ENCODE data around the gene PRPF40A.

The PRPF40A gene

DNA sequence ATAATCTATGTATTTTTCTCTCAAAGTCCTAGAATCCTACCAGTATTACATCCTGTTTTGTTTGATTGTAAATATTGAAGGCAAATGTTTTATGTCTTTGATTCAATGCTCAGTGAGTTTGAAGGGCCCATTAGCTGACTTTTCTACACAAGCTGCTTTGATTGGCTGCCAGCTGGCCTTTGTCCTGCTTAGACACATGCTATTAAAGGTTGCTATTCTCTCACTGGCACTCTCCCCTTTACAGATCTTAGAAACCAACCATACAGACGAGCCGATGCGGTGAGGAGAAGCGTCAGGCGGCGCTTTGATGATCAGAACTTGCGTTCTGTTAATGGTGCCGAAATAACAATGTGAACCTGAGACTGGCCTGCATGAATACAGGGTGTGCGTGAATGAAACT, 69.7 kb downstream of the PRPF40A start:
- TF ChIP-seq, protein P1, sequence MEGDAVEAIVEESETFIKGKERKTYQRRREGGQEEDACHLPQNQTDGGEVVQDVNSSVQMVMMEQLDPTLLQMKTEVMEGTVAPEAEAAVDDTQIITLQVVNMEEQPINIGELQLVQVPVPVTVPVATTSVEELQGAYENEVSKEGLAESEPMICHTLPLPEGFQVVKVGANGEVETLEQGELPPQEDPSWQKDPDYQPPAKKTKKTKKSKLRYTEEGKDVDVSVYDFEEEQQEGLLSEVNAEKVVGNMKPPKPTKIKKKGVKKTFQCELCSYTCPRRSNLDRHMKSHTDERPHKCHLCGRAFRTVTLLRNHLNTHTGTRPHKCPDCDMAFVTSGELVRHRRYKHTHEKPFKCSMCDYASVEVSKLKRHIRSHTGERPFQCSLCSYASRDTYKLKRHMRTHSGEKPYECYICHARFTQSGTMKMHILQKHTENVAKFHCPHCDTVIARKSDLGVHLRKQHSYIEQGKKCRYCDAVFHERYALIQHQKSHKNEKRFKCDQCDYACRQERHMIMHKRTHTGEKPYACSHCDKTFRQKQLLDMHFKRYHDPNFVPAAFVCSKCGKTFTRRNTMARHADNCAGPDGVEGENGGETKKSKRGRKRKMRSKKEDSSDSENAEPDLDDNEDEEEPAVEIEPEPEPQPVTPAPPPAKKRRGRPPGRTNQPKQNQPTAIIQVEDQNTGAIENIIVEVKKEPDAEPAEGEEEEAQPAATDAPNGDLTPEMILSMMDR (conservative IDR thresholded peaks at IDR 0.05; ENCODE audit: low read length): no peak
- TF ChIP-seq EZH2phosphoT487 (IDR thresholded peaks at IDR 0.05; ENCODE audit: borderline replicate concordance): no peak
- Histone ChIP-seq H3K36me3 (ENCODE audit: insufficient read depth, low read length) (peaks cover 6% of the 10 kb centered on the region; the same call in 1 of the 2 replicates), H3K4me3 (ENCODE audit: low read length, poor library complexity, severe bottlenecking) (no peak overlapping the region), H2AFZ (ENCODE audit: low read length) (no peak overlapping the region), H3K9me3 (ENCODE audit: insufficient read depth, low read depth, low read length) (no peaks in the 10 kb centered on the region), H3K27me3 (ENCODE audit: insufficient read depth, low read length, poor library complexity, severe bottlenecking) (no peaks in the 10 kb centered on the region), H3K9me2 (replicated peaks; ENCODE audit: low read depth, low read length) (no peaks in the 10 kb centered on the region), H4K20me1 (ENCODE audit: insufficient read depth, low read length, poor library complexity, severe bottlenecking) (no peaks in the 10 kb centered on the region), H3K4me1 (ENCODE audit: insufficient read depth, low read length, poor library complexity, severe bottlenecking) (no peaks in the 10 kb centered on the region), H3K79me2 (ENCODE audit: insufficient read depth, low read length) (no peaks in the 10 kb centered on the region), H3F3A (ENCODE audit: low read depth) (no peaks in the 10 kb centered on the region), H3K9ac (ENCODE audit: low read depth, low read length, poor library complexity, severe bottlenecking) (no peak overlapping the region), H3K4me2 (ENCODE audit: low read depth, low read length, poor library complexity, severe bottlenecking) (no peak overlapping the region)

DNA sequence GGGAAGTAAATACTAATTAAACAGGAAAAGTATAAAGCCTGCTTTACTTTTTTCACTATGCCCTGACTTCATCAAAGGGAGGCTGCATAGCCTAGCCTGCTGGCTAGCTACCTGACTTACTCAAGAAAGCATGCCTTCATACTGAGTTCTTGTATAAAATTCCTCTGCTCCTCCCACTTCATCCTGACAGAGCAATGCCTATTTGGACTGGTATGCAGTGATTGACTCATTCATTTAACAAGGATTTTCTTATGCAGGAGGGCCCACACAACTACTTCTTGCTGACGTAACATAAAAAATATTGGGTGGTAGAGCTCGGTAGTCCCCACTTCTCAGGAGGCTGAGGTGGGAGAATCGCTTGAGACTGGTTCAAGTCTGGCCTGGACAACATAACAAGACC, 70.5 kb downstream of the PRPF40A start:
- Histone ChIP-seq H2AFZ (ENCODE audit: low read length) (no peak overlapping the region), H3K79me2 (ENCODE audit: insufficient read depth, low read length) (no peaks in the 10 kb centered on the region), H3K27me3 (ENCODE audit: insufficient read depth, low read length, poor library complexity, severe bottlenecking) (no peaks in the 10 kb centered on the region), H4K20me1 (ENCODE audit: insufficient read depth, low read length, poor library complexity, severe bottlenecking) (no peaks in the 10 kb centered on the region), H3K9me3 (ENCODE audit: insufficient read depth, low read depth, low read length) (no peaks in the 10 kb centered on the region), H3K36me3 (ENCODE audit: insufficient read depth, low read length) (no peaks in the 10 kb centered on the region), H3K4me3 (ENCODE audit: low read length, poor library complexity, severe bottlenecking) (no peak overlapping the region), H3K4me1 (ENCODE audit: insufficient read depth, low read length, poor library complexity, severe bottlenecking) (no peaks in the 10 kb centered on the region), H3F3A (ENCODE audit: low read depth) (no peaks in the 10 kb centered on the region), H3K9me2 (replicated peaks; ENCODE audit: low read depth, low read length) (no peaks in the 10 kb centered on the region), H3K4me2 (ENCODE audit: low read depth, low read length, poor library complexity, severe bottlenecking) (no peak overlapping the region), H3K9ac (ENCODE audit: low read depth, low read length, poor library complexity, severe bottlenecking) (no peak overlapping the region)
- TF ChIP-seq, protein P1 (conservative IDR thresholded peaks at IDR 0.05; ENCODE audit: low read length): no peak
- no peak for TF ChIP-seq EZH2phosphoT487 (IDR thresholded peaks at IDR 0.05; ENCODE audit: borderline replicate concordance)

DNA sequence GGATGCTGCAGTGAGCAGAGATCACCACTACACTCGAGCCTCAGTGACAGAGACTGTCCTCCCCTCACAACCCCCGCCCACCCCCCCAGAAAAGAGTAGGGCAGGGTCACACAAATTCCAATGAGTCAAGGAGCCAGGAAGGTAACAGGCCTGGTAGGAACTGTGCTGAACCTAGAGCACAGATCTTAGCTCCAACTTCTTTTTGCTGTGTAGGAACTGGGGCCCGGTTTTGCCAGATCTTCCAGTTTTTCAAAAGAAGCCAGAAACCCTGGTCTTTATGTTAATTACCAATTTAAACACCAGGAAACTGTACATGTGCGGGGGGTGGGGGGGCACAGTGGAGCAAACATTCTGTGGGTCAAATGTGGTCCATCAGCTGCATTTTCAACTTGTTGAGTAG, 71.0 kb downstream of the PRPF40A start:
- Histone ChIP-seq H3K4me1 (ENCODE audit: insufficient read depth, low read length, poor library complexity, severe bottlenecking) (no peaks in the 10 kb centered on the region), H3K9ac (ENCODE audit: low read depth, low read length, poor library complexity, severe bottlenecking) (no peak overlapping the region), H3K27me3 (ENCODE audit: insufficient read depth, low read length, poor library complexity, severe bottlenecking) (no peaks in the 10 kb centered on the region), H3F3A (ENCODE audit: low read depth) (no peaks in the 10 kb centered on the region), H3K4me3 (ENCODE audit: low read length, poor library complexity, severe bottlenecking) (no peak overlapping the region), H4K20me1 (ENCODE audit: insufficient read depth, low read length, poor library complexity, severe bottlenecking) (no peaks in the 10 kb centered on the region), H3K36me3 (ENCODE audit: insufficient read depth, low read length) (no peaks in the 10 kb centered on the region), H3K4me2 (ENCODE audit: low read depth, low read length, poor library complexity, severe bottlenecking) (no peak overlapping the region), H3K9me2 (replicated peaks; ENCODE audit: low read depth, low read length) (no peaks in the 10 kb centered on the region), H2AFZ (ENCODE audit: low read length) (no peak overlapping the region), H3K9me3 (ENCODE audit: insufficient read depth, low read depth, low read length) (no peaks in the 10 kb centered on the region), H3K79me2 (ENCODE audit: insufficient read depth, low read length) (no peaks in the 10 kb centered on the region)
- TF ChIP-seq, protein P1 (conservative IDR thresholded peaks at IDR 0.05; ENCODE audit: low read length): no peak
- no peak for TF ChIP-seq EZH2phosphoT487 (IDR thresholded peaks at IDR 0.05; ENCODE audit: borderline replicate concordance)

All from Loucy (cell line).